Psoas muscle (tissue), 8 donors: ENCODE data around the gene INSR. TPM values are rescaled to one million over a fixed set of nuclear protein-coding genes. Genes with fewer than 3 reads are reported as not detected.

ENCODE experiments used
- ATAC-seq, 4 donors: fragments of 200-7000 bp; cut with Tn5 transposase; one replicate each; pipeline ENCODE4 v1.9.1; 2020; ENCODE audit warnings: moderate library complexity in 3 of 4, mild to moderate bottlenecking in 2 of 4
- DNase-seq, 2 donors: peaks; one replicate each; pipeline ENCODE4 v3.0.0-alpha.2; 2020
- H3K27ac ChIP-seq: fragments of 200-600 bp; one replicate; pipeline ENCODE4 v1.8.0; 2022
- H3K27me3 ChIP-seq, 3 donors: fragments of 200-600 bp in 1 of 3; one replicate each; pipeline versions ENCODE4 v1.6.1 to v1.8.0; 2013 to 2022; ENCODE audit warnings: low read length in 2 of 3, mild to moderate bottlenecking in 2 of 3, moderate library complexity in 1 of 3; ENCODE audit not compliant: insufficient read depth in 3 of 3
- H3K36me3 ChIP-seq, 2 donors: fragments of 200-600 bp in 1 of 2; one replicate each; pipeline versions ENCODE4 v1.6.1 to v1.8.0; 2013 to 2022; ENCODE audit warnings: low read depth in 1 of 2, mild to moderate bottlenecking in 1 of 2, moderate library complexity in 1 of 2; ENCODE audit not compliant: insufficient read depth in 1 of 2
- H3K4me1 ChIP-seq: fragments of 200-600 bp; one replicate; pipeline ENCODE4 v1.8.0; 2022
- H3K4me3 ChIP-seq: fragments of 200-600 bp; one replicate; pipeline ENCODE4 v1.8.0; 2022; ENCODE audit warnings: mild to moderate bottlenecking
- H3K9me3 ChIP-seq: fragments of 200-600 bp; one replicate; pipeline ENCODE4 v1.8.0; 2022
- WGBS, 3 donors: extraction: QIAGEN DNeasy Blood & Tissue Kit; methylation state at CpG; one replicate each; pipeline versions ENCODE4 v1.1.6 to v1.1.7; 2013; 5-methylcytosine and 5-hydroxymethylcytosine counted together
- intact Hi-C, 2 donors: fragments of 100-400 bp; cut with DNase I; formaldehyde crosslinking; loops; one replicate each; pipeline versions ENCODE4 v1.11.0 to v1.14.2; 2022
- polyA plus RNA-seq, 3 donors: library from polyadenylated mRNA; stranded (reverse); fragments of 200-250 nt; gene quantifications; one replicate each; pipeline ENCODE4 v1.2.3, GENCODE V29; 2013
- total RNA-seq, 4 donors: library from RNA; stranded (reverse); fragmentation: NEBNext Ultra II Directional in 2 of 4; extraction: Animal tissue kit (Norgen Biotek cat#: 25700) in 2 of 4; gene quantifications; one replicate each; pipeline versions ENCODE4 v1.2.1 to v1.2.4, GENCODE V29; 2021 to 2023
- TF ChIP-seq, protein P1 (sequence below): fragments of 200-600 bp; IDR thresholded peaks from one replicate; pipeline ENCODE4 v1.8.0; 2022; ENCODE audit warnings: antibody characterized with exemption
- donor health status: healthy with polysubstance abuse.
- donor health status: DM: no; HTN: no; CAD: no; lungs with moderate emphysema.
- donor health status: Bipolar disorder and iron deficiency.
- donor health status: healthy.
- donor health status: DM: yes; HTN: yes; CAD: no.
- donor health status: DM: no; HTN: no; CAD: no.
- donor health status: DM: no; HTN: no; CAD: no.
- donor health status: DM: yes; HTN: yes; CAD: no.

INSR gene
- total and polyA plus RNA-seq, 7 donors: 3.7 to 95.1 (median 48.5) TPM

DNA sequence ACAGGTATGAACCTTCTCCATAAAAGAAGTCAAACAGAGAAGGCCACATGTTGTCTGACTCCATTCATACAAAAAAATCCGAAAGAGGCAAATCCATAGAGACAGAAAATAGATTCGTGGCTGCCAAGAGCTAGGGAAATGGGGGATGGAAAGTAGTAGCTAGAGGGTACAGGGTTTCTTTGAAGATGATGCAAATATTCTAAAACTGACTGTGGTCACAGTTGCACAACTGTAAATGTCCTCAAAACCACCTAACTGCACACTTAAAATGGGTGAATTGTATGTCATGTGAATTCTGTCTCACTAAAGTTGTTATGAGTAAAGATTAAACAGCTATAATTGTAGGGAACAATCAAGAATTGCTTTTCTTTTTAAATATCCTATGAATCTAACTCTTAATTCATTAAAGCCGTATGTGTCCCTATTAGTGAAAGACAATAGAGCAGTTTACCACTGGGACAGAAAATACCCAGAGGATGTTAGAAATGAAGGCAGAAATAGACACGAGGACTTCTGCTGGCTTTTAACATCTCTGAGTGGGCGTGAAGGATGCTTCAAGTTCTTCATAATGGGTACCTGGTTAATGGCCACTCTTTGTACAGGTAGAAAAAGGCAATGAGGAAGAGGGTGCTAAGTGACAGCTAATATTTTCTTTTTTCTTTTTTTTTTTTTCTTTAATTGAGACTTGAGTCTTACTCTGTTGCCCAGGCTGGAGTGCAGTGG, 21.2 kb downstream of the INSR start:
- ATAC-seq (no peak), DNase-seq (no peak)
- 65 to 69% (median 67%) methylated on average over 5 of the region's 5 CpGs for WGBS, 3 donors
- H3K27ac ChIP-seq: no peak overlapping the region
- peaks cover 8% of the 10 kb centered on the region for H3K4me1 ChIP-seq
- TF ChIP-seq, protein P1, sequence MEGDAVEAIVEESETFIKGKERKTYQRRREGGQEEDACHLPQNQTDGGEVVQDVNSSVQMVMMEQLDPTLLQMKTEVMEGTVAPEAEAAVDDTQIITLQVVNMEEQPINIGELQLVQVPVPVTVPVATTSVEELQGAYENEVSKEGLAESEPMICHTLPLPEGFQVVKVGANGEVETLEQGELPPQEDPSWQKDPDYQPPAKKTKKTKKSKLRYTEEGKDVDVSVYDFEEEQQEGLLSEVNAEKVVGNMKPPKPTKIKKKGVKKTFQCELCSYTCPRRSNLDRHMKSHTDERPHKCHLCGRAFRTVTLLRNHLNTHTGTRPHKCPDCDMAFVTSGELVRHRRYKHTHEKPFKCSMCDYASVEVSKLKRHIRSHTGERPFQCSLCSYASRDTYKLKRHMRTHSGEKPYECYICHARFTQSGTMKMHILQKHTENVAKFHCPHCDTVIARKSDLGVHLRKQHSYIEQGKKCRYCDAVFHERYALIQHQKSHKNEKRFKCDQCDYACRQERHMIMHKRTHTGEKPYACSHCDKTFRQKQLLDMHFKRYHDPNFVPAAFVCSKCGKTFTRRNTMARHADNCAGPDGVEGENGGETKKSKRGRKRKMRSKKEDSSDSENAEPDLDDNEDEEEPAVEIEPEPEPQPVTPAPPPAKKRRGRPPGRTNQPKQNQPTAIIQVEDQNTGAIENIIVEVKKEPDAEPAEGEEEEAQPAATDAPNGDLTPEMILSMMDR: no peak
- H3K27me3 ChIP-seq: no peaks in the 10 kb centered on the region
- intact Hi-C loops: no loop called here
- H3K36me3 ChIP-seq: peaks cover 0 to 14% of the 10 kb centered on the region in 2 donors
- no peaks in the 10 kb centered on the region for H3K9me3 ChIP-seq
- H3K4me3 ChIP-seq: no peak overlapping the region

DNA sequence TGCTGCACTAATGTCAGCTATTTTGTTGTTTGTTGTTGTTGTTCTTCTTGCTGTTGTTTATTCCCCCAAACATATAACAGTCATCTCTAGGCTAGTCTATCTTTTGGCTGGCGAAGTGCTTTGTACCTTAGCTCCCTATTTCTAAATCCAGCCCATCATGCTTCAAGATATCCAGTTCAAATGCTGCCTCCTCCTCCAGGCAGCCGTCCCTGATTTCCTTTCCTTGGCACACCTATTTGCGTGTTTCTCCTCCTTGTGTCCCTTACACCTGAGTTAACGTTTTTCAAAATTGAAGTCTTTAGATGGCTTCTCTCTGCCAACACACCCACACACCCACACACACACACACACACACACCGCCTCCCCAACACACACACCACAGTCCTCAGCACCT, 25.5 kb downstream of the INSR start:
- ATAC-seq (no peak), DNase-seq (no peak)
- 93 to 95% (median 93%) methylated on average over 5 of the region's 5 CpGs for WGBS, 3 donors
- H3K27me3 ChIP-seq: no peaks in the 10 kb centered on the region
- H3K36me3 ChIP-seq: peaks cover 0 to 26% of the 10 kb centered on the region in 2 donors
- TF ChIP-seq, protein P1: no peak
- H3K27ac ChIP-seq: no peak overlapping the region
- intact Hi-C loops: no loop called here
- no peak overlapping the region for H3K4me3 ChIP-seq
- peaks cover 15% of the 10 kb centered on the region for H3K4me1 ChIP-seq
- no peaks in the 10 kb centered on the region for H3K9me3 ChIP-seq

DNA sequence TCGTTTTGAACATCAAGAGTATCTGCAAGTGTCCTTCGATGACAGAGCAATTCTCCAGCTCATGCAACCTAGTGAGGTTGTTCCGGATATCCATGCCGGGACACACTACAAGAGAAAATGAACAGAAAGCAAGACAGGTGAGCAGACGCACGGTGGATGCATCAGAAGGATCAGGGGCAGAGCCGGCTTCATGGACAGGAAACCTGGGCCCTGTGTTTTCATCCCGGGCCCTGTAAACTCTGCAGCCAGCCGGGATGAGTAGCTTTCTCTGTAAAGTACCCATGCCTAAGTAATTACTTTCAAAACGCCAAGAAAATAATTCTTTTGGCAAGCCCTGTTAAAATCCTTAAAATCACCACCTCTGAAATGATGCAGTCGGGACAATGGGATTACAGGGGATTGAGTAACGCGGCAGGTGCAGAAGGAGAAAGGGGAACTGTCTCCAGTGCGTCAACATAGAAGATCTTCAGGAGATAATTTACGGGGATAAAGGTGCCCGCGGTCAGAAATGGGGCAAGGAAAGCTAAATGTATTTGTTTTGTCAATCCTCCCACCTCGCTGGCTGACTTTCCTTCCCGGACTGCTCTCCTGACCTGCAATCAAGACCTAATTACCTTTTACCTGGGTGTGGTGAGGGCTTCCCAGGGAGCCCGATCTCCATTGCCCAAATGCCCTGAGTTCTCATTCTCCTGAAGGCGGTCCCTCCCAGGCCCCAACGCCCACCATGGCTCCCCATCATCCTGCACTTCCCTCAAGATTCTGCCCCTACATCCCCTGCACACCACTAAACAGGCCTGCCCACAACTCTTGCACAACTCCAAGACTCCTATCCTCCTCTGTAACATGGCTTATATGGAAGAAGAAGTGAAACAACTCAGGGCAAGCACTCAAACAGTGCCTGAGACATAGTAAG, 26.2 kb downstream of the INSR start:
- ATAC-seq: no peak
- WGBS, 3 donors: 82 to 83% (median 83%) methylated on average over 22 of the region's 22 CpGs
- DNase-seq: peak in 1 of 2 donors; percentile 28
- peaks cover 0 to 26% of the 10 kb centered on the region in 2 donors for H3K36me3 ChIP-seq
- no peaks in the 10 kb centered on the region for H3K27me3 ChIP-seq
- H3K4me3 ChIP-seq: no peak overlapping the region
- H3K27ac ChIP-seq: no peak overlapping the region
- intact Hi-C loops: no loop called here
- TF ChIP-seq, protein P1: no peak
- peaks cover 21% of the 10 kb centered on the region for H3K4me1 ChIP-seq
- H3K9me3 ChIP-seq: no peaks in the 10 kb centered on the region

DNA sequence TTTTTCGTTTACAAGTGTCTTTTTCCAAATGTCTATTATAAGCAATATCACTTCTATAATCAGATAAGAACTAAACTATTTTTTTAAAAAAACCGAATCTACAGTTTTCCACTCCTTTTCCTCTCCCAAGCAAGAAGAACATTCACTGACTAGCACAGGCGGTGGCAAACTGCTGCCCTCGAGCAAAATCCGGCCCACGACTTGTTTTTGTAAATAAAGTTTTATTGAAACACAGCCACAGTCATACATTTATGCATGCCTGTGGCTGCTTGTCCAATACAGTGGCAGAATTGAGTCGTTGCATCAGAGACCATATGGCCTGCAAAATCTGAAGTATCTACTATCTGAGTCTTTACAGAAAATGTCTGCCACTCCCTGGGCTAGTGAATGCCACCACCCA, 27.4 kb downstream of the INSR start:
- ATAC-seq (no peak), DNase-seq (peak in 1 of 2 donors; percentile 6)
- intact Hi-C loops: no loop called here
- H3K27me3 ChIP-seq: no peaks in the 10 kb centered on the region
- H3K9me3 ChIP-seq: no peaks in the 10 kb centered on the region
- H3K4me3 ChIP-seq: no peak overlapping the region
- WGBS, 3 donors: 96 to 97% (median 96%) methylated on average over 7 of the region's 7 CpGs
- TF ChIP-seq, protein P1: no peak
- H3K4me1 ChIP-seq: peaks cover 25% of the 10 kb centered on the region
- no peak overlapping the region for H3K27ac ChIP-seq
- peaks cover 0 to 26% of the 10 kb centered on the region in 2 donors for H3K36me3 ChIP-seq
